ENCODE data around the gene OTOGL. TPM values are rescaled to one million over a fixed set of nuclear protein-coding genes. Genes with fewer than 3 reads are reported as not detected.
"Not testable (repeated sequence)": the region's sequence is repeated elsewhere in the genome, so short reads cannot be mapped to it uniquely, and the experiment has no call there.

The OTOGL gene
- total RNA-seq, 1 donor from 2014 or later: 0.51 TPM

DNA sequence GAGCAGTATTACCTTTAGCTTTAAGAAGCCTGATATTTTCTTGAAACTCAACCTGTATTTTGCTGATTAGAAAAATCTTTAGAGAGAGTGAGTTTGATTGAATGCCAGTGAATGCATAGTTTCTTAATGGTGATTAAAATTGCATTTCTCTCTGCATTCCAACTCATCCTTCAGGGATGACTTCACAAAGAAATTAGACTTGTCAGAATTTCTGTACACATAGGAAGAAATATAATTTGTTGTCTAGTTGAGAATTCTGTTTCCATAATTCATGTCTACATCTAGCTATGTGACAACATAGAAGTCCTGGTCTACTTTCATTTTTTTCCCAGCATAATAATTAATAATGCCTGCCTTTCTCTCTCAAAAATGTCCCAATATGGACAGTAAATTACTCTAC is 136.6 kb downstream of the OTOGL start:
- peaks cover 6% of the 10 kb centered on the region for H3K9me3 Mint-ChIP-seq
- H3K36me3 Mint-ChIP-seq: no peaks in the 10 kb centered on the region
- H3K4me1 Mint-ChIP-seq: peaks cover 36% of the 10 kb centered on the region
- no peaks in the 10 kb centered on the region for H3K27me3 Mint-ChIP-seq (ENCODE audit: low read depth)
- no peak overlapping the region for H3K4me3 Mint-ChIP-seq
- peak overlapping the region; percentile 92 for H3K27ac Mint-ChIP-seq
- TF ChIP-seq, protein P1, sequence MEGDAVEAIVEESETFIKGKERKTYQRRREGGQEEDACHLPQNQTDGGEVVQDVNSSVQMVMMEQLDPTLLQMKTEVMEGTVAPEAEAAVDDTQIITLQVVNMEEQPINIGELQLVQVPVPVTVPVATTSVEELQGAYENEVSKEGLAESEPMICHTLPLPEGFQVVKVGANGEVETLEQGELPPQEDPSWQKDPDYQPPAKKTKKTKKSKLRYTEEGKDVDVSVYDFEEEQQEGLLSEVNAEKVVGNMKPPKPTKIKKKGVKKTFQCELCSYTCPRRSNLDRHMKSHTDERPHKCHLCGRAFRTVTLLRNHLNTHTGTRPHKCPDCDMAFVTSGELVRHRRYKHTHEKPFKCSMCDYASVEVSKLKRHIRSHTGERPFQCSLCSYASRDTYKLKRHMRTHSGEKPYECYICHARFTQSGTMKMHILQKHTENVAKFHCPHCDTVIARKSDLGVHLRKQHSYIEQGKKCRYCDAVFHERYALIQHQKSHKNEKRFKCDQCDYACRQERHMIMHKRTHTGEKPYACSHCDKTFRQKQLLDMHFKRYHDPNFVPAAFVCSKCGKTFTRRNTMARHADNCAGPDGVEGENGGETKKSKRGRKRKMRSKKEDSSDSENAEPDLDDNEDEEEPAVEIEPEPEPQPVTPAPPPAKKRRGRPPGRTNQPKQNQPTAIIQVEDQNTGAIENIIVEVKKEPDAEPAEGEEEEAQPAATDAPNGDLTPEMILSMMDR (IDR thresholded peaks at IDR 0.05; ENCODE audit: unreplicated experiment): no peak
- DNase-seq (ENCODE audit: low spot score in 2 of 2, unreplicated experiment in 2 of 2): no peak

DNA sequence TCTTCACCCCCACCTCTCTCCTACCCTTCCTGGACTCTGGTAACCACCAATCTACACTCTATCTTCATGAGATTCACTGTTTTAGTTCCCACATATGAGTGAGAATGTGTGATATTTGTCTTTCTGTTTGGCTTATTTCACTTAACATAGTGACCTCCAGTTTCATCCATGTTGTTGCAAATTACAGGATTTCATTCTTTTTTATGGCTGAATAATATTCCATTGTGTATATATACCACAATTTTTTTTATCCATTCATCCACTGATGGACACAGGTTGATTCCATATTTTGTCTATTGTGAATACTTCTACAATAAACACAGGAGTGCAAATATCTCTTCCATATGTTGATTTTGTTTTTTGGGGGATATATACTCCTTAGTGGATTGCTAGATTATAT is 140.5 kb downstream of the OTOGL start:
- peaks cover 44% of the 10 kb centered on the region for H3K4me1 Mint-ChIP-seq
- H3K36me3 Mint-ChIP-seq: no peaks in the 10 kb centered on the region
- no peak overlapping the region for H3K4me3 Mint-ChIP-seq
- no peaks in the 10 kb centered on the region for H3K27me3 Mint-ChIP-seq (ENCODE audit: low read depth)
- H3K27ac Mint-ChIP-seq: no peak overlapping the region
- TF ChIP-seq, protein P1 (IDR thresholded peaks at IDR 0.05; ENCODE audit: unreplicated experiment): no peak
- no peak for DNase-seq (ENCODE audit: low spot score in 2 of 2, unreplicated experiment in 2 of 2)
- peaks cover 6% of the 10 kb centered on the region for H3K9me3 Mint-ChIP-seq

GRCh38 chr12:80241576-80242273 is 142.4 kb downstream of the OTOGL start:
- no peak for DNase-seq (ENCODE audit: low spot score in 2 of 2, unreplicated experiment in 2 of 2)
- peaks cover 6% of the 10 kb centered on the region for H3K9me3 Mint-ChIP-seq
- H3K27ac Mint-ChIP-seq: peak overlapping the region; percentile 81
- H3K27me3 Mint-ChIP-seq (ENCODE audit: low read depth): no peaks in the 10 kb centered on the region
- H3K4me1 Mint-ChIP-seq: peaks cover 29% of the 10 kb centered on the region
- TF ChIP-seq, protein P1 (IDR thresholded peaks at IDR 0.05; ENCODE audit: unreplicated experiment): no peak
- H3K36me3 Mint-ChIP-seq: no peaks in the 10 kb centered on the region
- no peak overlapping the region for H3K4me3 Mint-ChIP-seq

DNA sequence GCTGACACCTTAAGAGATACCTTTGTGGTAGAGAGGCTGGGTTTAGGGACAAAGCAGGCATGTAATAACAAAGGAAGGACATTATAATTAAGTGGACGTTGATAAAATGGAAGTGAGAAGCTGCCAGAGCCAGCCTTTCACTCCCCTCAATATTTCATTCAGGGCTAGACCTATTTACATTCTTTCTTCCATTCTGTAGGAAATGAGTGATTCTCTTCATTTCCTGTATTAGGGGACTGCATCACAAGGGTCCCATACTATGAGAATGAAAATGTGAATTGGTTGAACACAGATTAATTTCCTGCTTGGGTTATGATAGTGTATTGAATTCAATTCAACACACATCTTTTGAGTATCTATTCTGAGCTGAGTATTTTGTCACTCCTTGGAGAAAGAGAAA is 143.0 kb downstream of the OTOGL start:
- no peak for DNase-seq (ENCODE audit: low spot score in 2 of 2, unreplicated experiment in 2 of 2)
- TF ChIP-seq, protein P1 (IDR thresholded peaks at IDR 0.05; ENCODE audit: unreplicated experiment): no peak
- Mint-ChIP-seq H3K27me3 (ENCODE audit: low read depth) (no peaks in the 10 kb centered on the region), H3K36me3 (no peaks in the 10 kb centered on the region), H3K4me3 (no peak overlapping the region), H3K4me1 (peaks cover 25% of the 10 kb centered on the region), H3K9me3 (peaks cover 6% of the 10 kb centered on the region), H3K27ac (peak overlapping the region; percentile 81)

DNA sequence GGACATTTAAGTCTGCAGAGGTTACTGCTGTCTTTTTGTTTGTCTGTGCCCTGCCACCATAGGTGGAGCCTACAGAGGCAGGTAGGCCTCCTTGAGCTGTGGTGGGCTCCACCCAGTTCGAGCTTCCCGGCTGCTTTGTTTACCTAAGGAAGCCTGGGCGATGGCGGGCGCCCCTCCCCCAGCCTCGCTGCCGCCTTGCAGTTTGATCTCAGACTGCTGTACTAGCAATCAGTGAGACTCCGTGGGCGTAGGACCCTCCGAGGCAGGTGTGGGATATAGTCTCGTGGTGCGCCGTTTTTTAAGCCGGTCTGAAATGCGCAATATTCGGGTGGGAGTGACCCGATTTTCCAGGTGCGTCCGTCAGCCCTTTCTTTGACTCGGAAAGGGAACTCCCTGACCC is 150.2 kb downstream of the OTOGL start:
- H3K4me1 Mint-ChIP-seq: not testable (repeated sequence)

GRCh38 chr12:80257920-80258319 is 158.6 kb downstream of the OTOGL start:
- no peak for DNase-seq (ENCODE audit: low spot score in 2 of 2, unreplicated experiment in 2 of 2)
- no peak overlapping the region for H3K27ac Mint-ChIP-seq
- TF ChIP-seq, protein P1 (IDR thresholded peaks at IDR 0.05; ENCODE audit: unreplicated experiment): no peak
- H3K9me3 Mint-ChIP-seq: peaks cover 4% of the 10 kb centered on the region
- no peaks in the 10 kb centered on the region for H3K36me3 Mint-ChIP-seq
- H3K27me3 Mint-ChIP-seq (ENCODE audit: low read depth): no peaks in the 10 kb centered on the region
- peaks cover 38% of the 10 kb centered on the region for H3K4me1 Mint-ChIP-seq
- no peak overlapping the region for H3K4me3 Mint-ChIP-seq

More for the DNA sequence above, 150.2 kb downstream of the OTOGL start:
- not testable (repeated sequence) for H3K27me3 Mint-ChIP-seq (ENCODE audit: low read depth); H3K36me3 Mint-ChIP-seq; H3K27ac Mint-ChIP-seq; H3K9me3 Mint-ChIP-seq; DNase-seq (ENCODE audit: low spot score in 2 of 2, unreplicated experiment in 2 of 2)
- peak overlapping the region; percentile 46 for H3K4me3 Mint-ChIP-seq

Measured in mesothelial cell of epicardium (in vitro differentiated cells).